Measurements from ENCODE around the gene PPP1R1B.

DNA sequence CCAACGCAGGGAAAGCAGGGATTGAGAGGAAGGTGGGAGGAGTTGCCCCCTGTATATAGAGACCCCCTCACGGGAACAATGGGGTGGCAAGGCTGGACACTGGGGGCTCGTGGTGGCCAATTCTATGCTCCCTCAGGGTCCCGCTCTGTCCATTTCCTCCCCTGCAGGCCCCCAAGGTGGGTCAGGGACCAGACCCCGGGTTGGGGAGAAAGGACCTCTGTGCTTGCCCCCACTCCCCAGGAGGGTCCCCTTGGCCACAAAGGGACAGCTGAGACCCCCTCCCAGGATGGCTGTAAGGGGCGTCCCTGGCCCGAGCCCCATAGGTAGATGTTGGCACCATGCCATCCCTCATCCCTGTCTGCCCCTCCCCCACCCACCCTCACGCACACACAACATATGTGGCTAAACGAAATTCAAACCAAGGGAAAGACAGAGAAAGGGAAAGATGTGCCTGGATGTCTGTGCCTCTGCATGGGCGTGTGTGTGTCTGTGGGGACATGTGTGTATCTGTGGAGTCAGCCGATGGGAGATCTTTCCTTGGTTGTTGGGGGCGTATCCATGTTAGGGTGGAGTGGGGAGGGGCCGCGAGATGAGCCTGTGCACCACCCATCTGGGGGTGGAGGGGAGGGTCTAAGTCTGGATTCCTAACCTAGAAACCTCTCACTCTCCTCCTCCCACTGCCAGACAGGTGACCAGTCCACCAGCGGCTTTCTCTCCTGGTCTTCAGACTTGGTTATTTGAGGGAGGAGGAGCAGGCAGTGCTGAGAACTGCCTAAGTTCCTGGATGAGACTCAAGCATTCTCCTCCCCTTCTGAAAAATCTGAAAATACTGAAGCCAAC, 18.4 kb upstream of the PPP1R1B start:
- TF ChIP-seq, protein P1, sequence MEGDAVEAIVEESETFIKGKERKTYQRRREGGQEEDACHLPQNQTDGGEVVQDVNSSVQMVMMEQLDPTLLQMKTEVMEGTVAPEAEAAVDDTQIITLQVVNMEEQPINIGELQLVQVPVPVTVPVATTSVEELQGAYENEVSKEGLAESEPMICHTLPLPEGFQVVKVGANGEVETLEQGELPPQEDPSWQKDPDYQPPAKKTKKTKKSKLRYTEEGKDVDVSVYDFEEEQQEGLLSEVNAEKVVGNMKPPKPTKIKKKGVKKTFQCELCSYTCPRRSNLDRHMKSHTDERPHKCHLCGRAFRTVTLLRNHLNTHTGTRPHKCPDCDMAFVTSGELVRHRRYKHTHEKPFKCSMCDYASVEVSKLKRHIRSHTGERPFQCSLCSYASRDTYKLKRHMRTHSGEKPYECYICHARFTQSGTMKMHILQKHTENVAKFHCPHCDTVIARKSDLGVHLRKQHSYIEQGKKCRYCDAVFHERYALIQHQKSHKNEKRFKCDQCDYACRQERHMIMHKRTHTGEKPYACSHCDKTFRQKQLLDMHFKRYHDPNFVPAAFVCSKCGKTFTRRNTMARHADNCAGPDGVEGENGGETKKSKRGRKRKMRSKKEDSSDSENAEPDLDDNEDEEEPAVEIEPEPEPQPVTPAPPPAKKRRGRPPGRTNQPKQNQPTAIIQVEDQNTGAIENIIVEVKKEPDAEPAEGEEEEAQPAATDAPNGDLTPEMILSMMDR (conservative IDR thresholded peaks at IDR 0.05; ENCODE audit: low read depth in 2 of 2) = no peak
- no peak for TF ChIP-seq EZH2phosphoT487 (IDR thresholded peaks at IDR 0.05; ENCODE audit: unreplicated experiment)
- no peak for TF ChIP-seq ZNF331 (CRISPR knock-in tag; IDR thresholded peaks at IDR 0.05; ENCODE audit: low read depth)
- no peak for TF ChIP-seq POLR2AphosphoS5 (IDR thresholded peaks at IDR 0.05; ENCODE audit: low read depth)
- TF ChIP-seq, protein P2, sequence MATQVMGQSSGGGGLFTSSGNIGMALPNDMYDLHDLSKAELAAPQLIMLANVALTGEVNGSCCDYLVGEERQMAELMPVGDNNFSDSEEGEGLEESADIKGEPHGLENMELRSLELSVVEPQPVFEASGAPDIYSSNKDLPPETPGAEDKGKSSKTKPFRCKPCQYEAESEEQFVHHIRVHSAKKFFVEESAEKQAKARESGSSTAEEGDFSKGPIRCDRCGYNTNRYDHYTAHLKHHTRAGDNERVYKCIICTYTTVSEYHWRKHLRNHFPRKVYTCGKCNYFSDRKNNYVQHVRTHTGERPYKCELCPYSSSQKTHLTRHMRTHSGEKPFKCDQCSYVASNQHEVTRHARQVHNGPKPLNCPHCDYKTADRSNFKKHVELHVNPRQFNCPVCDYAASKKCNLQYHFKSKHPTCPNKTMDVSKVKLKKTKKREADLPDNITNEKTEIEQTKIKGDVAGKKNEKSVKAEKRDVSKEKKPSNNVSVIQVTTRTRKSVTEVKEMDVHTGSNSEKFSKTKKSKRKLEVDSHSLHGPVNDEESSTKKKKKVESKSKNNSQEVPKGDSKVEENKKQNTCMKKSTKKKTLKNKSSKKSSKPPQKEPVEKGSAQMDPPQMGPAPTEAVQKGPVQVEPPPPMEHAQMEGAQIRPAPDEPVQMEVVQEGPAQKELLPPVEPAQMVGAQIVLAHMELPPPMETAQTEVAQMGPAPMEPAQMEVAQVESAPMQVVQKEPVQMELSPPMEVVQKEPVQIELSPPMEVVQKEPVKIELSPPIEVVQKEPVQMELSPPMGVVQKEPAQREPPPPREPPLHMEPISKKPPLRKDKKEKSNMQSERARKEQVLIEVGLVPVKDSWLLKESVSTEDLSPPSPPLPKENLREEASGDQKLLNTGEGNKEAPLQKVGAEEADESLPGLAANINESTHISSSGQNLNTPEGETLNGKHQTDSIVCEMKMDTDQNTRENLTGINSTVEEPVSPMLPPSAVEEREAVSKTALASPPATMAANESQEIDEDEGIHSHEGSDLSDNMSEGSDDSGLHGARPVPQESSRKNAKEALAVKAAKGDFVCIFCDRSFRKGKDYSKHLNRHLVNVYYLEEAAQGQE (IDR thresholded peaks at IDR 0.05; ENCODE audit: unreplicated experiment) = no peak
- peak; percentile 53 for TF ChIP-seq EZH2 (IDR thresholded peaks at IDR 0.05; ENCODE audit: low read depth, unreplicated experiment)
- TF ChIP-seq CREB1 (CRISPR knock-in tag; IDR thresholded peaks at IDR 0.05; ENCODE audit: low read depth) = no peak
- no peak for TF ChIP-seq JUNB (IDR thresholded peaks at IDR 0.05; ENCODE audit: unreplicated experiment)
- no peak for TF ChIP-seq ZNF114 (CRISPR knock-in tag; IDR thresholded peaks at IDR 0.05)
- TF ChIP-seq, protein P3, sequence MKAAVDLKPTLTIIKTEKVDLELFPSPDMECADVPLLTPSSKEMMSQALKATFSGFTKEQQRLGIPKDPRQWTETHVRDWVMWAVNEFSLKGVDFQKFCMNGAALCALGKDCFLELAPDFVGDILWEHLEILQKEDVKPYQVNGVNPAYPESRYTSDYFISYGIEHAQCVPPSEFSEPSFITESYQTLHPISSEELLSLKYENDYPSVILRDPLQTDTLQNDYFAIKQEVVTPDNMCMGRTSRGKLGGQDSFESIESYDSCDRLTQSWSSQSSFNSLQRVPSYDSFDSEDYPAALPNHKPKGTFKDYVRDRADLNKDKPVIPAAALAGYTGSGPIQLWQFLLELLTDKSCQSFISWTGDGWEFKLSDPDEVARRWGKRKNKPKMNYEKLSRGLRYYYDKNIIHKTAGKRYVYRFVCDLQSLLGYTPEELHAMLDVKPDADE (IDR thresholded peaks at IDR 0.05) = no peak
- TF ChIP-seq, protein P4, sequence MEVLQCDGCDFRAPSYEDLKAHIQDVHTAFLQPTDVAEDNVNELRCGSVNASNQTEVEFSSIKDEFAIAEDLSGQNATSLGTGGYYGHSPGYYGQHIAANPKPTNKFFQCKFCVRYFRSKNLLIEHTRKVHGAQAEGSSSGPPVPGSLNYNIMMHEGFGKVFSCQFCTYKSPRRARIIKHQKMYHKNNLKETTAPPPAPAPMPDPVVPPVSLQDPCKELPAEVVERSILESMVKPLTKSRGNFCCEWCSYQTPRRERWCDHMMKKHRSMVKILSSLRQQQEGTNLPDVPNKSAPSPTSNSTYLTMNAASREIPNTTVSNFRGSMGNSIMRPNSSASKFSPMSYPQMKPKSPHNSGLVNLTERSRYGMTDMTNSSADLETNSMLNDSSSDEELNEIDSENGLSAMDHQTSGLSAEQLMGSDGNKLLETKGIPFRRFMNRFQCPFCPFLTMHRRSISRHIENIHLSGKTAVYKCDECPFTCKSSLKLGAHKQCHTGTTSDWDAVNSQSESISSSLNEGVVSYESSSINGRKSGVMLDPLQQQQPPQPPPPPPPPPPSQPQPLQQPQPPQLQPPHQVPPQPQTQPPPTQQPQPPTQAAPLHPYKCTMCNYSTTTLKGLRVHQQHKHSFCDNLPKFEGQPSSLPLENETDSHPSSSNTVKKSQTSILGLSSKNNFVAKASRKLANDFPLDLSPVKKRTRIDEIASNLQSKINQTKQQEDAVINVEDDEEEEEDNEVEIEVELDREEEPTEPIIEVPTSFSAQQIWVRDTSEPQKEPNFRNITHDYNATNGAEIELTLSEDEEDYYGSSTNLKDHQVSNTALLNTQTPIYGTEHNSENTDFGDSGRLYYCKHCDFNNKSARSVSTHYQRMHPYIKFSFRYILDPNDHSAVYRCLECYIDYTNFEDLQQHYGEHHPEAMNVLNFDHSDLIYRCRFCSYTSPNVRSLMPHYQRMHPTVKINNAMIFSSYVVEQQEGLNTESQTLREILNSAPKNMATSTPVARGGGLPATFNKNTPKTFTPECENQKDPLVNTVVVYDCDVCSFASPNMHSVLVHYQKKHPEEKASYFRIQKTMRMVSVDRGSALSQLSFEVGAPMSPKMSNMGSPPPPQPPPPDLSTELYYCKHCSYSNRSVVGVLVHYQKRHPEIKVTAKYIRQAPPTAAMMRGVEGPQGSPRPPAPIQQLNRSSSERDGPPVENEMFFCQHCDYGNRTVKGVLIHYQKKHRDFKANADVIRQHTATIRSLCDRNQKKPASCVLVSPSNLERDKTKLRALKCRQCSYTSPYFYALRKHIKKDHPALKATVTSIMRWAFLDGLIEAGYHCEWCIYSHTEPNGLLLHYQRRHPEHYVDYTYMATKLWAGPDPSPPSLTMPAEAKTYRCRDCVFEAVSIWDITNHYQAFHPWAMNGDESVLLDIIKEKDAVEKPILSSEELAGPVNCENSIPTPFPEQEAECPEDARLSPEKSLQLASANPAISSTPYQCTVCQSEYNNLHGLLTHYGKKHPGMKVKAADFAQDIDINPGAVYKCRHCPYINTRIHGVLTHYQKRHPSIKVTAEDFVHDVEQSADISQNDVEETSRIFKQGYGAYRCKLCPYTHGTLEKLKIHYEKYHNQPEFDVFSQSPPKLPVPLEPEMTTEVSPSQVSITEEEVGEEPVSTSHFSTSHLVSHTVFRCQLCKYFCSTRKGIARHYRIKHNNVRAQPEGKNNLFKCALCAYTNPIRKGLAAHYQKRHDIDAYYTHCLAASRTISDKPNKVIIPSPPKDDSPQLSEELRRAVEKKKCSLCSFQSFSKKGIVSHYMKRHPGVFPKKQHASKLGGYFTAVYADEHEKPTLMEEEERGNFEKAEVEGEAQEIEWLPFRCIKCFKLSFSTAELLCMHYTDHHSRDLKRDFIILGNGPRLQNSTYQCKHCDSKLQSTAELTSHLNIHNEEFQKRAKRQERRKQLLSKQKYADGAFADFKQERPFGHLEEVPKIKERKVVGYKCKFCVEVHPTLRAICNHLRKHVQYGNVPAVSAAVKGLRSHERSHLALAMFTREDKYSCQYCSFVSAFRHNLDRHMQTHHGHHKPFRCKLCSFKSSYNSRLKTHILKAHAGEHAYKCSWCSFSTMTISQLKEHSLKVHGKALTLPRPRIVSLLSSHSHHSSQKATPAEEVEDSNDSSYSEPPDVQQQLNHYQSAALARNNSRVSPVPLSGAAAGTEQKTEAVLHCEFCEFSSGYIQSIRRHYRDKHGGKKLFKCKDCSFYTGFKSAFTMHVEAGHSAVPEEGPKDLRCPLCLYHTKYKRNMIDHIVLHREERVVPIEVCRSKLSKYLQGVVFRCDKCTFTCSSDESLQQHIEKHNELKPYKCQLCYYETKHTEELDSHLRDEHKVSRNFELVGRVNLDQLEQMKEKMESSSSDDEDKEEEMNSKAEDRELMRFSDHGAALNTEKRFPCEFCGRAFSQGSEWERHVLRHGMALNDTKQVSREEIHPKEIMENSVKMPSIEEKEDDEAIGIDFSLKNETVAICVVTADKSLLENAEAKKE (CRISPR knock-in tag; IDR thresholded peaks at IDR 0.05) = no peak
- TF ChIP-seq STAT1 (IDR thresholded peaks at IDR 0.05; ENCODE audit: unreplicated experiment) = no peak

Data from GM23338 (cell line).